K562 (cell line): ENCODE results near the gene CCDC183. TPM values are rescaled to one million over a fixed set of nuclear protein-coding genes. Genes with fewer than 3 reads are reported as not detected.
A peak's percentile ranks its signal among the peaks of the same experiment; 100 is the strongest.

Source experiments
- BRD4 ChIP-seq: fragments of 200-600 bp; sonication (generic); IDR thresholded peaks from 2 replicates; pipeline ENCODE4 v1.6.1; 2017; ENCODE audit warnings: inconsistent platforms
- CBFB ChIP-seq: sonication (generic); formaldehyde crosslinking; IDR thresholded peaks from 2 replicates; pipeline ENCODE4 v1.4.0; 2020; ENCODE audit warnings: mild to moderate bottlenecking, missing genetic modification reagents
- CBX5 ChIP-seq: IDR thresholded peaks from 2 replicates; pipeline ENCODE4 v1.6.1; 2014; ENCODE audit warnings: low read depth, borderline replicate concordance
- ETV6 ChIP-seq, 3 experiments: fragments of 150-350 bp in 1 of 3; sonication (generic) in 1 of 3; formaldehyde crosslinking in 1 of 3; IDR thresholded peaks; 2 replicates each; pipeline versions ENCODE4 v1.6.1 to v1.8.0; 2014 to 2022; ENCODE audit warnings: borderline replicate concordance in 2 of 3, low read depth in 2 of 3, antibody characterized with exemption in 1 of 3, low read length in 1 of 3, mild to moderate bottlenecking in 1 of 3, missing genetic modification reagents in 1 of 3
- GABPB2 ChIP-seq: fragments of 250-450 bp; sonication (Bioruptor Pico); conservative IDR thresholded peaks from 2 replicates; pipeline ENCODE4 v1.5.1; 2021; ENCODE audit warnings: mild to moderate bottlenecking
- HLTF ChIP-seq: fragments of 450-650 bp; IDR thresholded peaks from 2 replicates; pipeline ENCODE4 v1.6.1; 2016
- IRF2 ChIP-seq: sonication (generic); formaldehyde crosslinking; IDR thresholded peaks from 2 replicates; pipeline ENCODE4 v1.8.1; 2022; ENCODE audit warnings: mild to moderate bottlenecking, missing genetic modification reagents
- MEIS2 ChIP-seq: fragments of 450-650 bp; IDR thresholded peaks from 2 replicates; pipeline ENCODE4 v1.6.1; 2014; ENCODE audit warnings: mild to moderate bottlenecking; ENCODE audit not compliant: partially characterized antibody
- NFXL1 ChIP-seq: fragments of 450-650 bp; formaldehyde crosslinking; IDR thresholded peaks from 2 replicates; pipeline ENCODE4 v1.4.0; 2021; ENCODE audit warnings: mild to moderate bottlenecking
- PCBP2 ChIP-seq: fragments of 200-400 bp; formaldehyde crosslinking; IDR thresholded peaks from 2 replicates; pipeline ENCODE4 v1.6.1; 2018; ENCODE audit warnings: low read length, low read depth, mild to moderate bottlenecking, moderate library complexity; ENCODE audit not compliant: poor library complexity, severe bottlenecking
- PHF8 ChIP-seq: fragments of 200-600 bp; sonication (generic); IDR thresholded peaks from 2 replicates; pipeline ENCODE4 v1.6.1; 2012; ENCODE audit warnings: mixed run types, mild to moderate bottlenecking, inconsistent platforms, low read length, moderate library complexity, borderline replicate concordance
- POLR3G ChIP-seq: IDR thresholded peaks from 2 replicates; pipeline ENCODE4 v1.6.1; 2011; ENCODE audit not compliant: insufficient read length, insufficient replicate concordance; ENCODE audit errors: extremely low read depth
- STAG1 ChIP-seq: sonication (generic); formaldehyde crosslinking; IDR thresholded peaks from 2 replicates; pipeline ENCODE4 v1.5.0; 2020; ENCODE audit warnings: missing genetic modification reagents, borderline replicate concordance
- XRCC4 ChIP-seq: IDR thresholded peaks from one replicate; pipeline ENCODE4 v1.6.1; 2011; ENCODE audit not compliant: insufficient read depth, insufficient read length; ENCODE audit errors: extremely low read depth
- ZNF253 ChIP-seq: fragments of 250-450 bp; sonication (Bioruptor Pico); conservative IDR thresholded peaks from 2 replicates; pipeline ENCODE4 v1.6.1; 2021; ENCODE audit warnings: mild to moderate bottlenecking
- polyA plus RNA-seq, 8 experiments: library from polyadenylated mRNA; depleted of rRNA in 4 of 8; stranded (reverse) in 5 of 8; unstranded in 3 of 8; fragments of >200 nt; fragmentation: Nextera tagmentation in 2 of 8; fragmentation: Illumina TruSeq in 1 of 8; extraction: Ambion mirVana in 2 of 8; extraction: Trizol in 1 of 8; gene quantifications; 2 replicates each; pipeline versions ENCODE4 v1.2.1 to v1.2.3, GENCODE V29; 2011 to 2014; ENCODE audit warnings: inconsistent platforms in 1 of 8, missing spikeins in 1 of 8
- total RNA-seq, 7 experiments: library from RNA; depleted of rRNA in 6 of 7; stranded (reverse); fragments of >200 nt in 6 of 7; fragmentation: Illumina TruSeq in 2 of 7; extraction: Trizol in 2 of 7; gene quantifications; 2 replicates each; pipeline versions ENCODE4 v1.2.1 to v1.2.3, GENCODE V29; 2011 to 2021; ENCODE audit warnings: low replicate concordance in 1 of 7
- TF ChIP-seq, protein P1 (sequence below): sonication (generic); formaldehyde crosslinking; IDR thresholded peaks from 2 replicates; pipeline ENCODE4 v1.5.0; 2020; ENCODE audit warnings: missing genetic modification reagents
- TF ChIP-seq, protein P2 (sequence below): sonication (generic); formaldehyde crosslinking; IDR thresholded peaks from 2 replicates; pipeline ENCODE4 v1.9.0; 2022; ENCODE audit warnings: mild to moderate bottlenecking, missing genetic modification reagents
- TF ChIP-seq, protein P3 (sequence below), 2 experiments: fragments of 450-650 bp in 1 of 2; sonication (generic) in 1 of 2; formaldehyde crosslinking in 1 of 2; IDR thresholded peaks in 1 of 2; conservative IDR thresholded peaks in 1 of 2; 2 replicates each; pipeline versions ENCODE4 v1.6.1 to v1.8.1; 2016 to 2023; ENCODE audit warnings: mild to moderate bottlenecking in 2 of 2, moderate library complexity in 2 of 2, inconsistent platforms in 1 of 2, missing genetic modification reagents in 1 of 2
- TF ChIP-seq, protein P4 (sequence below): sonication (generic); formaldehyde crosslinking; IDR thresholded peaks from 2 replicates; pipeline ENCODE4 v1.8.1; 2023; ENCODE audit warnings: mild to moderate bottlenecking, missing genetic modification reagents
- TF ChIP-seq, protein P5 (sequence below): fragments of 450-650 bp; formaldehyde crosslinking; IDR thresholded peaks from 2 replicates; pipeline ENCODE4 v1.4.0; 2020; ENCODE audit warnings: mild to moderate bottlenecking, moderate library complexity

Gene CCDC183
- total and polyA plus RNA-seq, 9 of the 15 experiments (the other 6 are each of a cell fraction or from before 2014, with no cell fraction given), result 0.21 to 0.60 (median 0.29) TPM; not detected in 4

DNA sequence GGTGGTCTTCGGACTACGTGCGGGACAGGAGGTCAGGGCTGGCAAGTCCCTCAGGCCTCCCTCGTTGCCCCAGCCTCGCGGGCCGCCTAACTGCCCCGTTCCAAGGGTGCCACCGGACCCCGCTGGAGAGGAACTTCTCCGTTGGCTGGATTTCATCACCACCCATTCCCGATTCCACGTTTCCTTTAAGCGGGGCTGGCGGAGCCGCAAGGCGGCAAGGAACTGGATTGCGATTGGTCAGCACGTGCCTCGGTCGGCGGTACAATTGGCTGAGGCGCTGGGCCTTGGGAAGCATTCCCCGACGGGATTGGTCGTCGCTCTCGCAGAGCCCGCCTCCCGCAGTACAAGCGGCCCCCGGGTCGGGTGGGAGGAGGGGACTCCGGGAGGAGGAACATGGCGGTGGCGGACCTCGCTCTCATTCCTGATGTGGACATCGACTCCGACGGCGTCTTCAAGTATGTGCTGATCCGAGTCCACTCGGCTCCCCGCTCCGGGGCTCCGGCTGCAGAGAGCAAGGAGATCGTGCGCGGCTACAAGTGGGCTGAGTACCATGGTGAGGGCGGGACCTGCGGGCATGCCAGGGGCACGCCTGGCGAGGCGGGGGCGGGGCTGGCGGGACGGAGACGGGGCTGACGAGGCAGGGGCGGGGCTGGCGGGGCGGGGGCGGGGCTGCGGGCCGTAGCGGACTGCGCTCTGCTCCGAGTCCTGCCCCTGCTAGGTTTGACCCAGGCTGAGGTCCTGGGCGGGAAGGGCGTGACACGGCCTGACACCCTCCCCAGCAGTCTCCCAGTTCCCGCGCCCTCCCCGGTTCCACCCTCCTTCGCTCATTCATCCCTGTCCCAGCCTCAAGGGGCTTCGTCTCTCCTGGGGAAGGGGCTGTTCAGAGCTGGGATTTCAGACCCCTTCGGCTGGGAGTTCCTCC lies 53.2 kb downstream of the CCDC183 start, which contains the start of gene PHPT1 (continued):
- TF ChIP-seq, protein P1, sequence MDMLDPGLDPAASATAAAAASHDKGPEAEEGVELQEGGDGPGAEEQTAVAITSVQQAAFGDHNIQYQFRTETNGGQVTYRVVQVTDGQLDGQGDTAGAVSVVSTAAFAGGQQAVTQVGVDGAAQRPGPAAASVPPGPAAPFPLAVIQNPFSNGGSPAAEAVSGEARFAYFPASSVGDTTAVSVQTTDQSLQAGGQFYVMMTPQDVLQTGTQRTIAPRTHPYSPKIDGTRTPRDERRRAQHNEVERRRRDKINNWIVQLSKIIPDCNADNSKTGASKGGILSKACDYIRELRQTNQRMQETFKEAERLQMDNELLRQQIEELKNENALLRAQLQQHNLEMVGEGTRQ (CRISPR knock-in tag), result peak; percentile 69
- TF ChIP-seq CBFB (CRISPR knock-in tag) (no peak), ZNF253 (CRISPR knock-in tag) (no peak), CBX5 (no peak), POLR3G (no peak), PCBP2 (no peak), NFXL1 (CRISPR knock-in tag) (no peak), XRCC4 (no peak), ETV6 (IDR thresholded peaks at IDR 0.05; ENCODE audit: borderline replicate concordance in 1 of 2, low read depth in 2 of 2, low read length in 1 of 2) (no peak), ETV6 (CRISPR knock-in tag; IDR thresholded peaks at IDR 0.05; ENCODE audit: borderline replicate concordance) (no peak), MEIS2 (no peak), PHF8 (peak; percentile 78; the same call in 1 of the 2 replicates), HLTF (no peak), GABPB2 (CRISPR knock-in tag) (no peak), BRD4 (no peak; the same call in 1 of the 2 replicates), STAG1 (CRISPR knock-in tag) (no peak), IRF2 (CRISPR knock-in tag) (no peak)
- TF ChIP-seq, protein P2, sequence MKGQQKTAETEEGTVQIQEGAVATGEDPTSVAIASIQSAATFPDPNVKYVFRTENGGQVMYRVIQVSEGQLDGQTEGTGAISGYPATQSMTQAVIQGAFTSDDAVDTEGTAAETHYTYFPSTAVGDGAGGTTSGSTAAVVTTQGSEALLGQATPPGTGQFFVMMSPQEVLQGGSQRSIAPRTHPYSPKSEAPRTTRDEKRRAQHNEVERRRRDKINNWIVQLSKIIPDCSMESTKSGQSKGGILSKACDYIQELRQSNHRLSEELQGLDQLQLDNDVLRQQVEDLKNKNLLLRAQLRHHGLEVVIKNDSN (CRISPR knock-in tag), result peak; percentile 89
- TF ChIP-seq, protein P3, sequence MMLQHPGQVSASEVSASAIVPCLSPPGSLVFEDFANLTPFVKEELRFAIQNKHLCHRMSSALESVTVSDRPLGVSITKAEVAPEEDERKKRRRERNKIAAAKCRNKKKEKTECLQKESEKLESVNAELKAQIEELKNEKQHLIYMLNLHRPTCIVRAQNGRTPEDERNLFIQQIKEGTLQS (IDR thresholded peaks at IDR 0.05), result peak; percentile 99
- TF ChIP-seq, protein P3 (CRISPR knock-in tag; conservative IDR thresholded peaks at IDR 0.05), result peak; percentile 71; the same call in 1 of the 2 replicates
- TF ChIP-seq, protein P4, sequence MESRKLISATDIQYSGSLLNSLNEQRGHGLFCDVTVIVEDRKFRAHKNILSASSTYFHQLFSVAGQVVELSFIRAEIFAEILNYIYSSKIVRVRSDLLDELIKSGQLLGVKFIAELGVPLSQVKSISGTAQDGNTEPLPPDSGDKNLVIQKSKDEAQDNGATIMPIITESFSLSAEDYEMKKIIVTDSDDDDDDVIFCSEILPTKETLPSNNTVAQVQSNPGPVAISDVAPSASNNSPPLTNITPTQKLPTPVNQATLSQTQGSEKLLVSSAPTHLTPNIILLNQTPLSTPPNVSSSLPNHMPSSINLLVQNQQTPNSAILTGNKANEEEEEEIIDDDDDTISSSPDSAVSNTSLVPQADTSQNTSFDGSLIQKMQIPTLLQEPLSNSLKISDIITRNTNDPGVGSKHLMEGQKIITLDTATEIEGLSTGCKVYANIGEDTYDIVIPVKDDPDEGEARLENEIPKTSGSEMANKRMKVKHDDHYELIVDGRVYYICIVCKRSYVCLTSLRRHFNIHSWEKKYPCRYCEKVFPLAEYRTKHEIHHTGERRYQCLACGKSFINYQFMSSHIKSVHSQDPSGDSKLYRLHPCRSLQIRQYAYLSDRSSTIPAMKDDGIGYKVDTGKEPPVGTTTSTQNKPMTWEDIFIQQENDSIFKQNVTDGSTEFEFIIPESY (CRISPR knock-in tag), result no peak; the same call in 1 of the 2 replicates
- TF ChIP-seq, protein P5, sequence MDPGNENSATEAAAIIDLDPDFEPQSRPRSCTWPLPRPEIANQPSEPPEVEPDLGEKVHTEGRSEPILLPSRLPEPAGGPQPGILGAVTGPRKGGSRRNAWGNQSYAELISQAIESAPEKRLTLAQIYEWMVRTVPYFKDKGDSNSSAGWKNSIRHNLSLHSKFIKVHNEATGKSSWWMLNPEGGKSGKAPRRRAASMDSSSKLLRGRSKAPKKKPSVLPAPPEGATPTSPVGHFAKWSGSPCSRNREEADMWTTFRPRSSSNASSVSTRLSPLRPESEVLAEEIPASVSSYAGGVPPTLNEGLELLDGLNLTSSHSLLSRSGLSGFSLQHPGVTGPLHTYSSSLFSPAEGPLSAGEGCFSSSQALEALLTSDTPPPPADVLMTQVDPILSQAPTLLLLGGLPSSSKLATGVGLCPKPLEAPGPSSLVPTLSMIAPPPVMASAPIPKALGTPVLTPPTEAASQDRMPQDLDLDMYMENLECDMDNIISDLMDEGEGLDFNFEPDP, result no peak
